SU-DHL-6 (cell line): ENCODE data around the gene PMIS2.

Source experiments
- CTCF ChIP-seq: fragments of 200-600 bp; sonication (generic); IDR thresholded peaks from one replicate; pipeline ENCODE4 v1.5.1; 2017; ENCODE audit warnings: antibody characterized with exemption, mild to moderate bottlenecking, low read length, moderate library complexity; ENCODE audit not compliant: insufficient read depth, poor library complexity, severe bottlenecking
- EZH2phosphoT487 ChIP-seq: fragments of 200-600 bp; sonication (generic), shearing (Covaris generic); conservative IDR thresholded peaks from 2 replicates; pipeline ENCODE4 v1.6.1; 2018; ENCODE audit warnings: mild to moderate bottlenecking, antibody characterized with exemption, low read length, moderate library complexity, mixed read lengths

GRCh38 chr19:35633727-35634440 is 47.9 kb downstream of the PMIS2 start:
- TF ChIP-seq CTCF (no peak), EZH2phosphoT487 (no peak)
